H1 (cell line): ENCODE data around the gene PCNX3. TPM values are rescaled to one million over a fixed set of nuclear protein-coding genes. Genes with fewer than 3 reads are reported as not detected.

Experiments
- CTCF ChIA-PET: fragments of 300-600 bp; sonication (Branson Sonifier 250); formaldehyde crosslinking; loops from one replicate; lab custom pipeline; 2021; ENCODE audit not compliant: partially characterized antibody; lab: Charles Lee
- POLR2A ChIA-PET: fragments of 300-600 bp; sonication (Branson Sonifier 250); formaldehyde crosslinking; loops from one replicate; lab custom pipeline; 2021; ENCODE audit warnings: inconsistent platforms; ENCODE audit not compliant: partially characterized antibody; lab: Charles Lee
- DNase-seq, 2 experiments: peaks; one replicate each; pipeline versions ENCODE4 v3.0.0 to v3.0.0-alpha.2; 2010 to 2022; ENCODE audit warnings: low spot score in 2 of 2, low read depth in 1 of 2, mixed read lengths in 1 of 2
- FAIRE-seq: peaks from 2 replicates; lab custom pipeline; 2011; peaks lifted over from hg19 to GRCh38; lab: Jason Lieb, UNC
- H2AFZ ChIP-seq: 2 replicates; pipeline ENCODE4 v1.8.1; 2012; ENCODE audit warnings: low read length, inconsistent platforms
- H2AK5ac ChIP-seq: 2 replicates; pipeline ENCODE4 v1.6.1; 2013; ENCODE audit warnings: low read depth, low read length
- H2BK120ac ChIP-seq: replicated peaks from 2 replicates; pipeline ENCODE3; 2013; ENCODE audit warnings: low read depth, low read length, inconsistent platforms
- H2BK12ac ChIP-seq: 2 replicates; pipeline ENCODE4 v1.6.1; 2013; ENCODE audit warnings: low read depth, low read length
- H2BK15ac ChIP-seq: 2 replicates; pipeline ENCODE4 v1.6.1; 2013; ENCODE audit warnings: low read length
- H2BK20ac ChIP-seq: 2 replicates; pipeline ENCODE4 v1.6.1; 2013; ENCODE audit warnings: low read length
- H2BK5ac ChIP-seq: 2 replicates; pipeline ENCODE4 v1.6.1; 2013; ENCODE audit warnings: low read depth, low read length
- H3K14ac ChIP-seq: 2 replicates; pipeline ENCODE4 v1.6.1; 2013; ENCODE audit warnings: inconsistent platforms; ENCODE audit not compliant: insufficient read length
- H3K18ac ChIP-seq: 2 replicates; pipeline ENCODE4 v1.6.1; 2013; ENCODE audit warnings: low read length; ENCODE audit errors: extremely low read depth
- H3K23ac ChIP-seq: 2 replicates; pipeline ENCODE4 v1.6.1; 2013; ENCODE audit warnings: inconsistent platforms; ENCODE audit not compliant: insufficient read length
- H3K23me2 ChIP-seq: 2 replicates; pipeline ENCODE4 v1.6.1; 2013; ENCODE audit warnings: low read depth, low read length
- H3K27ac ChIP-seq: 2 replicates; pipeline ENCODE4 v1.6.1; 2011; ENCODE audit warnings: low read depth, low read length, inconsistent platforms
- H3K27me3 ChIP-seq, 4 experiments: replicated peaks in 1 of 4; 1 replicate in 1 of 4; 2 replicates in 3 of 4; pipeline versions ENCODE4 v1.6.1 to v1.8.1; 2011 to 2013; ENCODE audit warnings: low read length in 3 of 4, mild to moderate bottlenecking in 3 of 4, inconsistent platforms in 2 of 4, mixed read lengths in 2 of 4, moderate library complexity in 1 of 4; ENCODE audit not compliant: control insufficient read depth in 3 of 4, insufficient read depth in 3 of 4; ENCODE audit errors: extremely low read depth in 1 of 4
- H3K36me3 ChIP-seq, 4 experiments: 2 replicates each; pipeline versions ENCODE4 v1.6.1 to v1.8.1; 2011 to 2013; ENCODE audit warnings: mild to moderate bottlenecking in 4 of 4, low read length in 3 of 4, moderate library complexity in 2 of 4, control low read depth in 1 of 4, inconsistent platforms in 1 of 4; ENCODE audit not compliant: insufficient read depth in 4 of 4, control insufficient read depth in 2 of 4
- H3K4ac ChIP-seq: replicated peaks from 2 replicates; pipeline ENCODE3; 2013; ENCODE audit warnings: low read length, low read depth, mixed read lengths, inconsistent platforms; ENCODE audit not compliant: insufficient read length
- H3K4me1 ChIP-seq, 4 experiments: replicated peaks in 1 of 4; 1 replicate in 1 of 4; 2 replicates in 3 of 4; pipeline versions ENCODE4 v1.6.1 to v1.8.1; 2011 to 2013; ENCODE audit warnings: low read length in 3 of 4, inconsistent platforms in 2 of 4, mixed read lengths in 1 of 4; ENCODE audit not compliant: insufficient read depth in 4 of 4, control insufficient read depth in 3 of 4
- H3K4me2 ChIP-seq, 2 experiments: 2 replicates each; pipeline versions ENCODE4 v1.6.1 to v1.8.1; 2011 to 2013; ENCODE audit warnings: low read depth in 2 of 2, low read length in 2 of 2, control low read depth in 1 of 2, inconsistent platforms in 1 of 2, mild to moderate bottlenecking in 1 of 2; ENCODE audit not compliant: insufficient read depth in 1 of 2
- H3K4me3 ChIP-seq, 4 experiments: fragments of 200-600, 300-600 bp in 1 of 4; sonication (generic), shearing (Covaris generic), sonication (Bioruptor Twin) in 1 of 4; 2 replicates each; pipeline versions ENCODE4 v1.5.1 to v1.8.1; 2011 to 2016; ENCODE audit warnings: low read length in 4 of 4, low read depth in 3 of 4, control low read depth in 2 of 4, inconsistent platforms in 2 of 4, mild to moderate bottlenecking in 2 of 4, mixed read lengths in 1 of 4, moderate library complexity in 1 of 4; ENCODE audit not compliant: insufficient read depth in 2 of 4; ENCODE audit errors: extremely low read depth in 1 of 4
- H3K56ac ChIP-seq: replicated peaks from 2 replicates; pipeline ENCODE3; 2013; ENCODE audit warnings: low read depth, mild to moderate bottlenecking, mixed read lengths, low read length, inconsistent platforms; ENCODE audit not compliant: insufficient read length
- H3K79me1 ChIP-seq: 2 replicates; pipeline ENCODE4 v1.6.1; 2013; ENCODE audit warnings: low read depth, low read length, control low read depth
- H3K79me2 ChIP-seq, 2 experiments: 2 replicates each; pipeline versions ENCODE4 v1.6.1 to v1.8.1; 2012 to 2013; ENCODE audit warnings: low read length in 2 of 2, mild to moderate bottlenecking in 2 of 2, inconsistent platforms in 1 of 2; ENCODE audit not compliant: insufficient read depth in 2 of 2, control insufficient read depth in 1 of 2
- H3K9ac ChIP-seq, 4 experiments: replicated peaks in 1 of 4; 1 replicate in 1 of 4; 2 replicates in 3 of 4; pipeline versions ENCODE4 v1.6.1 to v1.8.1; 2011 to 2013; ENCODE audit warnings: low read depth in 3 of 4, low read length in 3 of 4, control low read depth in 2 of 4, mild to moderate bottlenecking in 2 of 4, moderate library complexity in 2 of 4, inconsistent platforms in 1 of 4; ENCODE audit errors: extremely low read depth in 1 of 4
- H3K9me3 ChIP-seq, 2 experiments: 2 replicates each; pipeline versions ENCODE4 v1.6.1 to v1.8.1; 2012 to 2013; ENCODE audit warnings: mild to moderate bottlenecking in 2 of 2, moderate library complexity in 2 of 2, control low read depth in 1 of 2, inconsistent platforms in 1 of 2, low read depth in 1 of 2, low read length in 1 of 2, mixed read lengths in 1 of 2; ENCODE audit not compliant: insufficient read depth in 2 of 2
- H4K20me1 ChIP-seq, 2 experiments: replicated peaks in 1 of 2; 2 replicates each; pipeline versions ENCODE3 to v1.8.1; 2011 to 2013; ENCODE audit warnings: inconsistent platforms in 2 of 2, low read length in 2 of 2, mild to moderate bottlenecking in 1 of 2; ENCODE audit not compliant: insufficient read depth in 2 of 2, control insufficient read depth in 1 of 2
- H4K5ac ChIP-seq: 2 replicates; pipeline ENCODE4 v1.6.1; 2013; ENCODE audit warnings: low read length, low read depth, mixed read lengths, inconsistent platforms; ENCODE audit not compliant: insufficient read length
- H4K8ac ChIP-seq: 2 replicates; pipeline ENCODE4 v1.8.0; 2013; ENCODE audit warnings: mild to moderate bottlenecking, moderate library complexity, low read length, inconsistent platforms; ENCODE audit not compliant: insufficient read depth; ENCODE audit errors: extremely low read depth
- H4K91ac ChIP-seq: replicated peaks from 2 replicates; pipeline ENCODE3; 2013; ENCODE audit warnings: low read length, mixed read lengths, inconsistent platforms; ENCODE audit not compliant: insufficient read length
- ASH2L ChIP-seq: fragments of 200-600, 300-600 bp; sonication (generic); IDR thresholded peaks from one replicate; pipeline ENCODE4 v1.7.1; 2017; ENCODE audit warnings: low read length
- ATF2 ChIP-seq: IDR thresholded peaks from 2 replicates; pipeline ENCODE4 v1.6.1; 2012; ENCODE audit warnings: low read length, inconsistent platforms
- EZH2 ChIP-seq: fragments of 200-600 bp; sonication (generic); IDR thresholded peaks from 2 replicates; pipeline ENCODE4 v1.7.1; 2012; ENCODE audit warnings: low read depth, mild to moderate bottlenecking, moderate library complexity, low read length, inconsistent platforms; ENCODE audit not compliant: severe bottlenecking
- HDAC6 ChIP-seq: IDR thresholded peaks from one replicate; pipeline ENCODE4 v1.7.1; 2012; ENCODE audit warnings: low read depth, mild to moderate bottlenecking, inconsistent platforms, low read length, moderate library complexity
- MAX ChIP-seq: IDR thresholded peaks from 2 replicates; pipeline ENCODE4 v1.6.1; 2012; ENCODE audit warnings: inconsistent platforms
- RAD21 ChIP-seq, 2 experiments: IDR thresholded peaks in 1 of 2; conservative IDR thresholded peaks in 1 of 2; 2 replicates each; pipeline ENCODE4 v1.6.1; 2011; ENCODE audit warnings: low read depth in 2 of 2, low read length in 2 of 2, improper control_type of control experiment in 1 of 2, inconsistent platforms in 1 of 2, mild to moderate bottlenecking in 1 of 2, moderate library complexity in 1 of 2
- SAP30 ChIP-seq: fragments of 300-600 bp; sonication (generic); IDR thresholded peaks from 2 replicates; pipeline ENCODE4 v1.7.1; 2012; ENCODE audit warnings: low read length, moderate library complexity, mild to moderate bottlenecking, inconsistent platforms; ENCODE audit not compliant: insufficient read depth, insufficient replicate concordance
- SIRT6 ChIP-seq: IDR thresholded peaks from one replicate; pipeline ENCODE4 v1.7.1; 2012; ENCODE audit warnings: low read length, inconsistent platforms
- SUZ12 ChIP-seq: fragments of 200-600 bp; sonication (generic); IDR thresholded peaks from 2 replicates; pipeline ENCODE4 v1.6.1; 2012; ENCODE audit warnings: mild to moderate bottlenecking, inconsistent platforms, low read length, moderate library complexity, mixed read lengths
- ZNF274 ChIP-seq: IDR thresholded peaks from 2 replicates; pipeline ENCODE4 v1.7.0; 2012; ENCODE audit warnings: low read length, borderline replicate concordance; ENCODE audit errors: extremely low read depth
- WGBS, 2 experiments: shearing (Covaris generic) in 1 of 2; methylation state at CpG; one replicate each; pipeline versions ENCODE4 v1.1.6 to v1.1.7; 2013 to 2015; ENCODE audit warnings: low lambda C conversion rate in 2 of 2, mixed read lengths in 2 of 2, inconsistent platforms in 1 of 2, low coverage in 1 of 2, missing lambda C conversion rate in 1 of 2; ENCODE audit not compliant: insufficient replicate concordance in 2 of 2, insufficient coverage in 1 of 2, insufficient read length in 1 of 2; ENCODE audit errors: extremely low coverage in 1 of 2, missing lambda C conversion rate in 1 of 2; 5-methylcytosine and 5-hydroxymethylcytosine counted together
- polyA plus RNA-seq, 7 experiments: library from polyadenylated mRNA; depleted of rRNA in 3 of 7; stranded (reverse) in 5 of 7; unstranded in 2 of 7; fragments of >200 nt in 5 of 7; fragments of 200-250 nt in 2 of 7; gene quantifications; 1 replicate in 5 of 7; 2 replicates in 1 of 7; 4 replicates in 1 of 7; pipeline versions ENCODE4 v1.2.1 to v1.2.3, GENCODE V29; 2011 to 2013; ENCODE audit warnings: missing spikeins in 2 of 7, mixed read lengths in 2 of 7
- total RNA-seq: library from RNA; stranded (reverse); fragmentation: NEBNext Ultra II Directional; extraction: Animal tissue kit (Norgen Biotek cat#: 25700); gene quantifications from 2 replicates; pipeline ENCODE4 v1.2.1, GENCODE V29; 2021

Gene PCNX3
- total and polyA plus RNA-seq, 2 of the 8 experiments (the other 6 are each of a cell fraction or from before 2014, with no cell fraction given) = 27.2 to 38.8 TPM

DNA sequence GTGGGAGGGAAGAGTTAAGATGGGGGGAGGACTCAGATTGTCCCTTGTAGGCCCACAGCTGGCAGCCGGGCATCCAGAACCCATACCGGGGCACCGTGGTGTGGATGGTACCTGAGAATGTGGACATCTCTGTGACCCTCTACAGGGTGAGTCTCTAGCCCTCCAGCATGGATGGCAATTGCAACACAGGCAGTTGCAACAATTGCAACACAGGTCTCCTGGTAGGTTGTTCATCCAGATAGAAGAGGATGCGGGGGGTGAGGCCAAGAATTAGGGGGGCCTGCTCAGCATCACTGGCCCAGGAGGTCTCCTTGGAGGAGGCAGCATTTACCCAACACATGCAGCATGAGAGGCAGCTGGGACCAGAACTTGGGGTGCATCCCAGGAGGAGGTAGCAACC is 36.3 kb upstream of the PCNX3 start:
- no peaks in the 10 kb centered on the region for H3K36me3 ChIP-seq
- no peak overlapping the region for H2BK120ac ChIP-seq
- H4K91ac ChIP-seq = no peak overlapping the region
- H4K8ac ChIP-seq = no peak overlapping the region
- no peaks in the 10 kb centered on the region for H3K79me1 ChIP-seq
- H2BK5ac ChIP-seq = no peak overlapping the region
- H3K9me3 ChIP-seq = no peaks in the 10 kb centered on the region
- no peak overlapping the region for H3K23ac ChIP-seq
- no peak overlapping the region for H3K14ac ChIP-seq
- H3K9ac ChIP-seq = no peak overlapping the region
- no peak overlapping the region for H3K56ac ChIP-seq
- ChIA-PET POLR2A (interaction anchor here (0.7 to 1.1 kb wide), 2 partner anchors 13 to 39 kb away, joined by 3 read pairs; no protein-coding TSS in a partner anchor), CTCF (interaction anchor here (1.5 to 7.2 kb wide), 3 partner anchors 10 to 38 kb away, joined by 5 to 97 read pairs (median 23); no protein-coding TSS in a partner anchor)
- H2BK15ac ChIP-seq = no peak overlapping the region
- H3K4me2 ChIP-seq = no peak overlapping the region
- H3K79me2 ChIP-seq = no peaks in the 10 kb centered on the region
- 89% methylated on average over 4 of the region's 4 CpGs; no CpG with 5 or more reads in 1 of the 2 experiments for WGBS, 2 experiments
- H2BK20ac ChIP-seq = no peak overlapping the region
- H3K18ac ChIP-seq = no peak overlapping the region
- H3K4me1 ChIP-seq = peaks cover 8 to 17% (median 10%) of the 10 kb centered on the region in 4 experiments; a peak in 6 of 7 replicates
- peaks cover 15 to 59% (median 44%) of the 10 kb centered on the region in 4 experiments for H3K27me3 ChIP-seq
- no peak overlapping the region for H3K27ac ChIP-seq
- H3K4ac ChIP-seq = no peak overlapping the region
- peaks cover 0 to 7% of the 10 kb centered on the region in 2 experiments for H4K20me1 ChIP-seq
- no peak overlapping the region for H2AK5ac ChIP-seq
- FAIRE-seq (no peak), DNase-seq (no peak)
- no peak overlapping the region for H4K5ac ChIP-seq
- no peak overlapping the region for H3K4me3 ChIP-seq
- H2BK12ac ChIP-seq = no peak overlapping the region
- H2AFZ ChIP-seq = no peak overlapping the region
- H3K23me2 ChIP-seq = peaks cover 8% of the 10 kb centered on the region; the same call in 1 of the 2 replicates
- TF ChIP-seq HDAC6 = no peak
- TF ChIP-seq ATF2 = no peak
- TF ChIP-seq EZH2 = no peak
- TF ChIP-seq ZNF274 = no peak
- no peak for TF ChIP-seq ASH2L
- no peak for TF ChIP-seq MAX
- no peak for TF ChIP-seq SAP30
- no peak for TF ChIP-seq SUZ12
- TF ChIP-seq RAD21 (IDR thresholded peaks at IDR 0.05 in 1 of 2, conservative IDR thresholded peaks at IDR 0.05 in 1 of 2; ENCODE audit: low read depth in 2 of 2, low read length in 2 of 2) = no peak
- TF ChIP-seq SIRT6 = no peak
